Endometrial microvascular endothelial cells (primary cell): ENCODE results near the gene CLDN7. TPM values are rescaled to one million over a fixed set of nuclear protein-coding genes. Genes with fewer than 3 reads are reported as not detected.

Experiments used
- in situ Hi-C: cut with HindIII; loops from 2 replicates; pipeline ENCODE4 v1.10.0; 2017; ENCODE audit warnings: low sequenced_read_pairs, low pct_unique_long_range_greater_than_20kb; ENCODE audit errors: inconsistent ontology term
- total RNA-seq: library from RNA; depleted of rRNA; stranded (reverse); fragments of >200 nt; gene quantifications from one replicate; pipeline ENCODE4 v1.2.3, GENCODE V29; 2015; ENCODE audit errors: inconsistent ontology term

CLDN7 gene
- total RNA-seq, 1 donor from 2014 or later, result 16.4 TPM

DNA sequence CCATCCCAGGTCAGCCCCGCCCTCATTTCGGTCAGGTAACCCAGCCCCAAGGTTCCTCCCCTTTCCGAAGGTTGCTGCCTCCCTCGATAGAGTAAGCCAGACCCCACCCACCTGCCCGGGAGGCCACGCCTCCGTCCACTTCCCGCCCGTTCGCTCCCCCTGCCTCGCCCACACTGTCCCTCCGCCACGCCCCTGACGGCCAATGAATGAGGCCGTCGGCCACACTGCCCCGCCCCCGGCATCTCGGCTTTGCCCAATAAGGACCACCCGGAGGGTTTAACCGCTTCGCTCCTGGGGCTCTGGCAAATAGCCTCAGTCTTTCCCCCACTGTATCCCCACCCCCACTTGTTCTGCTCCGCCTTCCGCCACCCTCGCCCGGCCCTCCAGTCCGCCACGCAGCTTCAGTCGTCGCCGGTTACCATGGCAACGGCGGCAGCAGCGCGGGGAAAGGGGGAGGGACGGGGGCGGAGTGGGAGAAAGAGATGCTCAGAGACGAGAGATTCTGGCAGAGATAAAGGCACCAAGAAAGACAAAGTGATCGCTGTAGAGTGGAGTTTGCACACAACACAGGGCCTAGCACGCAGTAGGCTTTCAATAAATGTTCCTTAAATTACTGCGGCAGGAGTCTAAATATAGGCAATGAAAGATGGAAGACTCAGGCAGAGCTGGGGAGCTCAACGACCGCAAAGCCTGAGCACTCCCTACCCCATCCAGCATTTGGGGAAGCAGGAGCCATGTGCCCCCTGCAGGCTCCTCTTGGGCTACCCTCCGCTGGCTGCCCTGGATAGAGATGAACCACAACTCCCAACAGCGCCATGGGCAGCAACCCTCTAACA, 47.8 kb downstream of the CLDN7 start:
- in situ Hi-C loops, result no loop called here

DNA sequence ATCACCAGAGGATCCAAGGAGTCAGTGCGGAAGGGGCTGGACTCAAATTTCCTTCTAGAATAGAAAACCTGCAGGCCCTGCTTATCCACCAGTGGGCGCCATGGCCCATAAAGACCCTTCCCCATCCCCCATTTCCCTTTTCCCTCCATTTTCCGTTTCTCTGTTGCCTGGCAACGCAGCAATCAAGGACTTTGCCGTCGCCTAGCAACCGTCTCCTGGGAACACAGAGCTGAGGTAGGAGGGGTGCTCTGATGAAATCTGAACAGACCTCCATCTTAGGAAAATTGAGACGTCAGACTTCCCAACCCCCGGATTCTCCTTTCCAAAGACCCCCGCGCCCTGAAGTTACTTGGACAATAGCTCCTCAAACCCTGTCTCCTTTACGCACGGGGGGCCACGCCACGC, 48.4 kb downstream of the CLDN7 start:
- in situ Hi-C loops, result no loop called here

DNA sequence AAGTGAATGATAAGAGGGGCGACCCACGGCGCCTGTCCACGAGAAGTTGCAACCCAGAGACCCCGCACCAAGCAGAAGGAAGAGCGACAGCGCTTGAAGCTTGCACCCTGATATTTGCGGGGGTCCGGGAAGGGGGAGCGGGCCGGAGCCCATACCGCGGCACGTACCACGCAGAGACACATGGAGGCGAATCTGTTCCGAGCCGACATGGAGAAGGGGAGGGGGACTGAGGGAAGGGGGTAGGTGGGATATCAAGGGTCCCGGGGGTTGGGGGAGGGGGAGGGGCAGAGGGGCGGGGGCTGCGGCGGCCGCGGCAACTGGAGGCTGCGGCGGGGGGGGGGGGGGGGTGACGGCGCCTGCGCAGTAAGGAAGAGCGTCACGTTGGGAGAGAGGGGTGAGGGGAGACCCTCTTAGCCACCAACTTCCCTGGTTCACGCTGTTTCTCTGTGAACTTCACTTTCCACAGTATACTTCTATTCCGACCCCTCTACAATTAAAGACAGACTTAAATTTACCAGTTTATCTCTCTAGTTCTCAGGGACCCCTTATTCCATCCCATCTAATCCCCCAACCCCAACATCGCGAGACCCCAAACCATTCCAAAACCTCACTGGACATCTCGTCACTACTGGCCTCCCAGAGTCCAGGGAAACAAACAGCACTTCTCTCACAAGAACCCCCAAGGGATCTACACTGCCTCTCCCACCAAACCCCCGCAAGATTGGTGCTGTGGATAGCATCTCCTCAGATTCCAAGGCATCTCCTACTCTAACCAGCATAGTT, 50.6 kb downstream of the CLDN7 start:
- in situ Hi-C loops, result no loop called here

Other genes with a start within 250 kb of the CLDN7 start
- 302 TPM for gene RNASEK, start 249.9 kb downstream of the CLDN7 start, total RNA-seq
- 67.7 TPM for gene BCL6B, start 239.4 kb downstream of the CLDN7 start, total RNA-seq
- gene SLC16A13, start 226.5 kb downstream of the CLDN7 start, total RNA-seq, result 2.0 TPM
- gene SLC16A11, start 218.4 kb downstream of the CLDN7 start, total RNA-seq, result not detected
- gene CLEC10A, start 182.2 kb downstream of the CLDN7 start, total RNA-seq, result not detected
- gene ASGR2, start 147.7 kb downstream of the CLDN7 start, total RNA-seq, result not detected
- gene ASGR1, start 83.1 kb downstream of the CLDN7 start, total RNA-seq, result not detected
- 5.9 TPM for gene DLG4, start 42.6 kb downstream of the CLDN7 start, total RNA-seq
- gene ACADVL, start 42.5 kb downstream of the CLDN7 start, total RNA-seq, result 357 TPM
- 31.8 TPM for gene DVL2, start 28.0 kb downstream of the CLDN7 start, total RNA-seq
- 65.3 TPM for gene PHF23, start 23.0 kb downstream of the CLDN7 start, total RNA-seq
- 154 TPM for gene GABARAP, start 20.0 kb downstream of the CLDN7 start, total RNA-seq
- 55.9 TPM for gene CTDNEP1, start 10.7 kb downstream of the CLDN7 start, total RNA-seq
- 46.6 TPM for gene ELP5, start 10.3 kb downstream of the CLDN7 start, total RNA-seq
- gene SLC2A4, start 19.2 kb upstream of the CLDN7 start, total RNA-seq, result not detected
- not detected for gene YBX2, start 32.2 kb upstream of the CLDN7 start, total RNA-seq
- 666 TPM for gene EIF5A, start 45.1 kb upstream of the CLDN7 start, total RNA-seq
- 39.7 TPM for gene GPS2, start 52.9 kb upstream of the CLDN7 start, total RNA-seq
- gene NEURL4, start 66.9 kb upstream of the CLDN7 start, total RNA-seq, result 15.1 TPM
- gene ACAP1, start 74.1 kb upstream of the CLDN7 start, total RNA-seq, result not detected
- 7.8 TPM for gene KCTD11, start 89.7 kb upstream of the CLDN7 start, total RNA-seq
- gene TMEM95, start 92.7 kb upstream of the CLDN7 start, total RNA-seq, result not detected
- gene TNK1, start 118.6 kb upstream of the CLDN7 start, total RNA-seq, result not detected
- gene PLSCR3, start 132.0 kb upstream of the CLDN7 start, total RNA-seq, result 55.8 TPM
- 109 TPM for gene TMEM256, start 141.6 kb upstream of the CLDN7 start, total RNA-seq
- gene NLGN2, start 145.4 kb upstream of the CLDN7 start, total RNA-seq, result 3.4 TPM
- not detected for gene SPEM1, start 157.8 kb upstream of the CLDN7 start, total RNA-seq
- not detected for gene SPEM2, start 163.1 kb upstream of the CLDN7 start, total RNA-seq
- not detected for gene SPEM3, start 166.4 kb upstream of the CLDN7 start, total RNA-seq
- gene TMEM102, start 173.0 kb upstream of the CLDN7 start, total RNA-seq, result 5.2 TPM
- gene FGF11, start 177.0 kb upstream of the CLDN7 start, total RNA-seq, result not detected
- 14.1 TPM for gene CHRNB1, start 182.6 kb upstream of the CLDN7 start, total RNA-seq
- 23.1 TPM for gene ZBTB4, start 217.2 kb upstream of the CLDN7 start, total RNA-seq
- not detected for gene SLC35G6, start 219.0 kb upstream of the CLDN7 start, total RNA-seq
- 40.6 TPM for gene POLR2A, start 221.9 kb upstream of the CLDN7 start, total RNA-seq